Femur (tissue), 1 donor: ENCODE data around the gene HPS1.

ENCODE experiments used
- DNase-seq: peaks from one replicate; pipeline ENCODE4 v3.0.0-alpha.2; 2017

HPS1 gene

GRCh38 chr10:98446661-98447221 is at the start of gene HPS1:
Gene HPS1, minus strand, starts transcription at chr10:98446935. Its CDS starts 3,695 bp downstream, at chr10:98443240.
- DNase-seq: peak; percentile 86

- no peak for DNase-seq
Observed at GRCh38 chr10:98492763-98493162, 46.0 kb upstream of the HPS1 start.

GRCh38 chr10:98489561-98490481 is 43.1 kb upstream of the HPS1 start:
- no peak for DNase-seq

- DNase-seq: no peak
Observed at GRCh38 chr10:98488669-98489430, 42.1 kb upstream of the HPS1 start.

- no peak for DNase-seq
Observed at GRCh38 chr10:98487649-98488048, 40.9 kb upstream of the HPS1 start.

- DNase-seq: no peak
Observed at GRCh38 chr10:98486421-98486820, 39.7 kb upstream of the HPS1 start.

GRCh38 chr10:98485959-98486358 is 39.2 kb upstream of the HPS1 start:
- DNase-seq: no peak

- DNase-seq: no peak
Observed at GRCh38 chr10:98483658-98484057, 36.9 kb upstream of the HPS1 start.

- no peak for DNase-seq
Observed at GRCh38 chr10:98482096-98482495, 35.4 kb upstream of the HPS1 start.

GRCh38 chr10:98481404-98481945 is 34.7 kb upstream of the HPS1 start:
- DNase-seq: no peak

GRCh38 chr10:98478430-98479222 is 31.9 kb upstream of the HPS1 start:
- no peak for DNase-seq

GRCh38 chr10:98477861-98478260 is 31.1 kb upstream of the HPS1 start:
- no peak for DNase-seq

- no peak for DNase-seq
Observed at GRCh38 chr10:98474628-98475027, 27.9 kb upstream of the HPS1 start.

GRCh38 chr10:98472196-98472595 is 25.5 kb upstream of the HPS1 start:
- no peak for DNase-seq

GRCh38 chr10:98470850-98471249 is 24.1 kb upstream of the HPS1 start:
- DNase-seq: no peak

- no peak for DNase-seq
Observed at GRCh38 chr10:98469001-98469931, 22.5 kb upstream of the HPS1 start.

GRCh38 chr10:98467506-98468318 is 21.0 kb upstream of the HPS1 start:
- DNase-seq: peak; percentile 80

GRCh38 chr10:98466861-98467505 is 20.2 kb upstream of the HPS1 start:
- no peak for DNase-seq

- DNase-seq: no peak
Observed at GRCh38 chr10:98465866-98466265, 19.1 kb upstream of the HPS1 start.
